Endothelial cell of umbilical vein (primary cell): ENCODE data around the gene IQCH.

Experiments used
- CTCF ChIP-seq, 2 donors: IDR thresholded peaks; 1 replicate in 1 of 2; 2 replicates in 1 of 2; pipeline ENCODE4 v1.5.1; 2011; ENCODE audit warnings: low read length in 2 of 2, mild to moderate bottlenecking in 2 of 2, moderate library complexity in 2 of 2, control low read depth in 1 of 2, inconsistent platforms in 1 of 2, low read depth in 1 of 2; ENCODE audit not compliant: insufficient read depth in 1 of 2; ENCODE audit errors: extremely low read depth in 1 of 2
- EZH2 ChIP-seq: IDR thresholded peaks from 2 replicates; pipeline ENCODE4 v1.6.1; 2012; ENCODE audit warnings: borderline replicate concordance, low read depth, mild to moderate bottlenecking, moderate library complexity, low read length, inconsistent platforms; ENCODE audit not compliant: severe bottlenecking
- FOS ChIP-seq: IDR thresholded peaks from 2 replicates; pipeline ENCODE4 v1.6.1; 2011; ENCODE audit warnings: mild to moderate bottlenecking, low read length, moderate library complexity, borderline replicate concordance; ENCODE audit not compliant: insufficient read depth
- GATA2 ChIP-seq: IDR thresholded peaks from 2 replicates; pipeline ENCODE4 v1.7.0; 2011; ENCODE audit warnings: low read depth, mild to moderate bottlenecking, moderate library complexity, mixed read lengths, low read length; ENCODE audit not compliant: insufficient read length, insufficient read depth
- JUN ChIP-seq: IDR thresholded peaks from 2 replicates; pipeline ENCODE4 v1.6.1; 2011; ENCODE audit warnings: borderline replicate concordance, low read depth; ENCODE audit not compliant: insufficient read length, insufficient read depth
- MAX ChIP-seq: IDR thresholded peaks from 2 replicates; pipeline ENCODE4 v1.6.1; 2011; ENCODE audit not compliant: insufficient read depth, insufficient read length
- MYC ChIP-seq: IDR thresholded peaks from one replicate; pipeline ENCODE4 v1.6.1; 2011; ENCODE audit warnings: mild to moderate bottlenecking, low read depth, low read length
- POLR2A ChIP-seq: IDR thresholded peaks from 2 replicates; pipeline ENCODE4 v1.6.1; 2012; ENCODE audit warnings: low read depth, mild to moderate bottlenecking, control low read depth, low read length
- POLR2AphosphoS5 ChIP-seq: IDR thresholded peaks from 2 replicates; pipeline ENCODE4 v1.6.1; 2012; ENCODE audit warnings: low read depth, mild to moderate bottlenecking, control low read depth, low read length, moderate library complexity; ENCODE audit not compliant: insufficient read depth

DNA sequence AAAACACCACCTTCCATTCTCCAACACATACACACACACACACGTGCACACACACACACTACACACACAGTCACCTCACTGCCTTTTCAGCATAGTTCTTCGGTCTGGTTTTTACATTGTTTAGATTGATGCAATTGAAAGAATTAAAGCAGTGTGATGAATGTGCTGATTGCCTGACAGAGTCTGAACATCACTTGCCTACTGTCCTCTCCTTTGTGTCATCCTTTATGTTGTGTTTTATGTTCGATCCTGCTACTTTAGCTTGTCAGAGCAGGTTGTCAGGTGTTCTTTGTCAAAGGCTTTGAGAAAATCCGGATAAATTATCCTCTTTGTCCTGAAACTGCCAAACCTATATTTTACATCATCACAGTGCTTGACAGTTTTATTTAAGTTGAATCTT is 80.4 kb downstream of the IQCH start:
- TF ChIP-seq CTCF (IDR thresholded peaks at IDR 0.05; ENCODE audit: extremely low read depth in 1 of 2, insufficient read depth in 1 of 2, low read depth in 1 of 2, low read length in 2 of 2) (no peak), EZH2 (no peak), POLR2A (no peak), POLR2AphosphoS5 (no peak), MAX (no peak), FOS (no peak), GATA2 (no peak), MYC (no peak), JUN (no peak)
